ENCODE results near the gene CPPED1. TPM values are rescaled to one million over a fixed set of nuclear protein-coding genes. Genes with fewer than 3 reads are reported as not detected.
A peak's percentile ranks its signal among the peaks of the same experiment; 100 is the strongest.

The CPPED1 gene
- 10 to 100 TPM; 10.6 to 21.7 (median 16.7) TPM for total RNA-seq

- Histone ChIP-seq H3K9me3 (no peaks in the 10 kb centered on the region), H3K27me3 (no peaks in the 10 kb centered on the region), H3K4me1 (peaks cover 14 to 34% (median 29%) of the 10 kb centered on the region in 4 donors), H3K36me3 (no peaks in the 10 kb centered on the region), H3K4me3 (peak within 1 kb of the TSS; percentile 60 to 75 (median 68)), H3K27ac (replicated peaks in 1 of 4) (peak within 1 kb of the TSS; percentile 79 to 86 (median 82))
- peak; percentile 96 for DNase-seq (ENCODE audit: extremely low spot score)
- intact Hi-C loops (cut with DNase I), result no loop called here
- 9% methylated on average over 28 of the region's 56 CpGs for WGBS
- TF ChIP-seq POLR2A (IDR thresholded peaks at IDR 0.05; ENCODE audit: low read depth) (no peak), EP300 (IDR thresholded peaks at IDR 0.05) (peak; percentile 29), CTCF (IDR thresholded peaks at IDR 0.05) (no peak), POLR2AphosphoS5 (IDR thresholded peaks at IDR 0.05) (peak; percentile 57 to 72)
Observed at GRCh38 chr16:12803203-12804093, at the start of gene CPPED1. Gene CPPED1, minus strand, starts transcription at chr16:12803887. Its CDS starts 111 bp downstream, at chr16:12803776.

- H3K36me3 ChIP-seq, result no peaks in the 10 kb centered on the region
- H3K27me3 ChIP-seq, result no peaks in the 10 kb centered on the region
- TF ChIP-seq CTCF (IDR thresholded peaks at IDR 0.05) (no peak), POLR2AphosphoS5 (IDR thresholded peaks at IDR 0.05) (no peak), POLR2A (IDR thresholded peaks at IDR 0.05; ENCODE audit: low read depth) (no peak), EP300 (IDR thresholded peaks at IDR 0.05) (no peak)
- no peak for DNase-seq (ENCODE audit: extremely low spot score)
- intact Hi-C loops (cut with DNase I), result no loop called here
- 90% methylated on average over 2 of the region's 2 CpGs for WGBS
- no peaks in the 10 kb centered on the region for H3K9me3 ChIP-seq
- no peak overlapping the region for H3K4me3 ChIP-seq
- no peaks in the 10 kb centered on the region for H3K4me1 ChIP-seq
- H3K27ac ChIP-seq (replicated peaks in 1 of 4), result no peak overlapping the region
Observed at GRCh38 chr16:12850186-12850585, 46.5 kb upstream of the CPPED1 start.

GRCh38 chr16:12846592-12846991 lies 42.9 kb upstream of the CPPED1 start:
- H3K36me3 ChIP-seq, result no peaks in the 10 kb centered on the region
- no peaks in the 10 kb centered on the region for H3K9me3 ChIP-seq
- no peak for DNase-seq (ENCODE audit: extremely low spot score)
- no peaks in the 10 kb centered on the region for H3K4me1 ChIP-seq
- H3K4me3 ChIP-seq, result no peak overlapping the region
- no peak for TF ChIP-seq POLR2AphosphoS5 (IDR thresholded peaks at IDR 0.05)
- TF ChIP-seq EP300 (IDR thresholded peaks at IDR 0.05), result no peak
- no peak for TF ChIP-seq CTCF (IDR thresholded peaks at IDR 0.05)
- TF ChIP-seq POLR2A (IDR thresholded peaks at IDR 0.05; ENCODE audit: low read depth), result no peak
- no peak overlapping the region for H3K27ac ChIP-seq (replicated peaks in 1 of 4)
- intact Hi-C loops (cut with DNase I), result no loop called here
- peaks cover 0 to 3% (median 0%) of the 10 kb centered on the region in 4 donors for H3K27me3 ChIP-seq
- WGBS, result 92% methylated on average over 1 of the region's 1 CpG

GRCh38 chr16:12845282-12845681 lies 41.6 kb upstream of the CPPED1 start:
- Histone ChIP-seq H3K27ac (replicated peaks in 1 of 4) (no peak overlapping the region), H3K27me3 (peaks cover 0 to 3% (median 0%) of the 10 kb centered on the region in 4 donors), H3K36me3 (no peaks in the 10 kb centered on the region), H3K9me3 (no peaks in the 10 kb centered on the region), H3K4me1 (no peaks in the 10 kb centered on the region), H3K4me3 (no peak overlapping the region)
- intact Hi-C loops (cut with DNase I), result no loop called here
- DNase-seq (ENCODE audit: extremely low spot score), result no peak
- 74% methylated on average over 3 of the region's 3 CpGs for WGBS
- TF ChIP-seq POLR2A (IDR thresholded peaks at IDR 0.05; ENCODE audit: low read depth) (no peak), POLR2AphosphoS5 (IDR thresholded peaks at IDR 0.05) (no peak), EP300 (IDR thresholded peaks at IDR 0.05) (no peak), CTCF (IDR thresholded peaks at IDR 0.05) (no peak)
